GM18526 (cell line): ENCODE measurements around the gene CACNA2D3.

Experiments
- POLR2A ChIP-seq: IDR thresholded peaks from 3 replicates; pipeline ENCODE4 v1.6.1; 2011; ENCODE audit not compliant: insufficient read length; ENCODE audit errors: extremely low read depth

CACNA2D3 gene

DNA sequence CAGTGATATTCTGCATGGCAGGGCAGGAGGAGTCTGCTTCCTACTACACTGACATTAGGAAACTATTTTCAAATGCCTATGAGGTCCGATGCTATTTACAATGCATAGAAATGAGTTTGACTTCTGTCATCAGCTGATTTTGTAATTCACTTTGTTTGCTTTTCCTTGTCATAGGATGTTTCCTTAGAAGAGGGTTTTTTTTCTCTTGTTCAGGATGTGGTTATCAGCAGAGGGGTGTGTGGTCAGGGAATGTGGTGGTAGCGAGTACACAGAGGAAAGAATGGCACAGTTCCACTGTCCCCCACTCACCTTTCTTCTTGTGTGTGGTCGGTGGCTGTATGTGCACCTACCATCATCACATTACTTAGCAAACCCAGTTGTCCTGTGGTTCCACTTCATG lies 574.0 kb downstream of the CACNA2D3 start:
- no peak for TF ChIP-seq POLR2A

DNA sequence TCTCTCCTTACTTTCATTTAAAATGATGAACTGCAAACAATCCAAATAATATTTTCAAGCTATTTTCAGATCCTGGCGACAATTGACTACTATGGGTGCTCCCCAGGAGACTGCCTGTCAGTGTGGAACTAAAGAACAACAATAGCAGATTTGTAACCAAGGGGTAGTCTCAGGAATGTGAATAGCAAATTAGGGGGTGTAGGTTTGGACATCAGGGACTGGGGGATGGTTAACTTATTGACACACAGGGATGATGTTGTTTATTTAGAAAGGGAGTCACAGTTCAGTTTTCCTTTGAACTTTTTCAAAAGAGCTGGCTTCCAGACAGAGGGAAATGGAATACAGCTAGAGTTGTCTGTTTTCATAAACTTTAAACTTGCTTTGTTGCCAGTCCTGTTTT lies 575.7 kb downstream of the CACNA2D3 start:
- no peak for TF ChIP-seq POLR2A

DNA sequence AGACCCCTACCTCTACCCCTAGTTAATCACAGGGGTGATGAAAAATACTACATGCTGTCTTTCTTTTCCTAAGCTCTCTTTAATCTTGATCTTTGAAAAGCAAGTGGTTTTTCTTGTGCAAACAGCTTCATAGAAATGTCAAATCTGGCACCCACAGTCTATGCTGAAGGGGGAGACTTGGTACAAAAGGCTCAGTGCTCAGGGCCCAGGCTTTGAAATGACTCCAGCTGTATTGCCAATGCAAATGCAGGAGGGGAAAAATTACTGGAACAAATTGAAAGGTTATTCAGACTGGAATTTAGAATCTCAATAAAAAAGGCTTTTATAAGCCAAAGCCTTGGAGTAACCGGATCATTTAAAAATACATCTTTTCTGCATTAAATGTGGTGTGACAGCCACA lies 581.6 kb downstream of the CACNA2D3 start:
- no peak for TF ChIP-seq POLR2A

DNA sequence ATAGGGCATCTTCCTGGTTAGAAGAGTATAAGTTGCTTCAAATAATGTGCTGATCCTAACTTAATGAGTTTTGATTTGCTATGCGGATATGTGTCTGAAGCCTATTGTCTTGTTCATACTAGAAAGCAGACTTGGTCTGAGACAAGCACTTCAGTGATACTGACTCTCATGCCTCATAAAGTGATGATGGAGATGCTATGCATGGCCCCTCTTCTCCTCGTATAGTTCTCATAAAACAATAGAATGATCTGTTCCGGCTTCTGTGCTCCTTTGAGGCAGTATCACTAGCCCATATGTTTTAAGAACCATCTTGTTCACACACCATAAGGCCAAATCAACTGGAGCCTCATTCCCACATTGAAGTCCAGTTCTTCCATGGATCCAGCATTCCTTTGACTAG lies 583.4 kb downstream of the CACNA2D3 start:
- TF ChIP-seq POLR2A, result no peak

DNA sequence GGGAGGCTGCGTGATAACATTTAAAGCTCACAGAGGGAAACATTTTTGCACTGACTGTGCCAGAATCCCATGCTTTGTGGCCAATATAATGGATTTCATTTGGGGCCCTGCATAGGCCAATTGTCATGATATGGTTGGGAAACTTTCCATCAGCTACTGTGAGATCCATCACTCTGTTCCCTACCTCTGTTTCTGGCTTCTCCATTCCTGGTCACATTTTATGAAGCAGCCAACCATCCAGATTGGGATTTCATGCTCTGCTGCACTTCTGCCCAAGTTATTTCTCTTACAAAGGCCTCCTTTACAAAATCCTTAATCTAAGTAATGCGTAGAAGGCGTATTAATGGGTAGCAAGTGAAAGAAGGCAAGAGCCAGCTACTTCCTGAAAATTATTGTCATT lies 584.4 kb downstream of the CACNA2D3 start:
- TF ChIP-seq POLR2A, result no peak

DNA sequence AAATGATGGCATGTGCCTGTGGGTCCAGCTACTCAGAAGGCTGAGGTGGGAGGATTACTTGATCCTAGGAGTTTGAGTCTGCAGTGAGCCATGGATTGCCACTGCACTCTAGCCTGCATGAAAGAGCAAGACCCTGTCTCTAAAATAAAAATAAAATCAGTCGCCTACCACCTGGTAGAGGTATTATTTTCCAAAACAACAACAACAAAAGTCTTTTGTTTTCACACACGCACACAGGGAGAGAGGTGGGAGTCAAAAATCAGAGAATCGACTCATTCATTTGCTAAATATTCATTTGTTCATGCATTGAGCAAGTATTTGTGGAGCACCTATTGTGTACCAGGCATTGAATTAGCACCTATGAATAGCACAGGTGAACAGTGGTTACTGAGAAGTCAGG lies 587.4 kb downstream of the CACNA2D3 start:
- TF ChIP-seq POLR2A, result no peak

DNA sequence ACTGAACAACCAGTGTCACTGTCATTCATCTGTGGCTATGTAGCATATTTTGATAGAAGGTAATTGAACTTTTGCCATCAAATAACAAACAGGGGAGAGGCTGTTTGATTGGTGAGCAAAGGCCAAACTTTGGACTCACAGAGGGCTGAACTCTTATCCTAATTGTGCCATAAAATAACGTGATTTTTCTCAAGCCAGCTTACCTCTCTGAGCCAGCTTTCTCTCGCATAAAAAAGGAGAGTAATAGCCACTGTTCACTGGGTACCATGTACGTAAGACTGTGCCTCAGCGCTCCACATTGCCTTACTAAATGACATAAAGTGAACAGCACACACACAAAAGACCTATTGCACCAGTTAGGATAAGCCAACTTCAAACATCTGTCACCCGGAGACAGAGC lies 588.6 kb downstream of the CACNA2D3 start:
- no peak for TF ChIP-seq POLR2A

DNA sequence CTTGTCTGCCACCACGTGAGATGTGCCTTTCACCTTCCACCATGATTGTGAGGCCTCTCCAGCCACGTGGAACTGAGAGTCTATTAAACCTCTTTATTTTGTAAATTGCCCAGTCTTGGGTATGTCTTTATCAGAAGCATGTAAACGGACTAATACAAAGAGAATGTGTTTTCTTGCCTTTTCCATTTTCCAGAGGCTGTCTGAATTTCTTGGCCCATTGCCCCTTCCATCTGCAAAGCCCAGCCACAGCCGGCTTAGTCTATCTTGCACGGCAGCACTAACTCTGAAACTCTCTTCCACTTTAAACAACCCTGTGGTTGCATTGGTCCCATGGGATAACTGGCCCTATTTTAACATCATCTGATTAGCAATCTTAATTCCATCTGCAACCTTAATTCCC lies 590.2 kb downstream of the CACNA2D3 start:
- no peak for TF ChIP-seq POLR2A

DNA sequence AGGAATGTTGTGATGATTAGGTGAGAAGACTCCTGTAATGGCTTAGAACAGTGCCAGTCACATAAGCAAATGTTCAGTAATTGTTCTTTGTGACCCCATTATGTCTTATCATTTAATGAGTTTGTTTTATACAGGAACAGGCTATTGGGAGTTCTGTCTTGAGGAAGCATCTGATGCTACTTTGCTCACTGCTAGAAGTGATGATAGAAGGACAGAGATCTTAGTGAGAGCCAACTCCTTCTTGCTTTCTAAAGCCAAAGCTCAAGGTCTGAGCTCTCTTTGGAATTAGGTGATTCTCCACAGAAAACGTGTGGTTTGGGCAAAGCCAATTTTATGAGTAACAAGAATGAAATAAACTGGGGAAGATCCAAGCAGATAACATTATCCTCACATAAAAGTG lies 590.7 kb downstream of the CACNA2D3 start:
- no peak for TF ChIP-seq POLR2A

DNA sequence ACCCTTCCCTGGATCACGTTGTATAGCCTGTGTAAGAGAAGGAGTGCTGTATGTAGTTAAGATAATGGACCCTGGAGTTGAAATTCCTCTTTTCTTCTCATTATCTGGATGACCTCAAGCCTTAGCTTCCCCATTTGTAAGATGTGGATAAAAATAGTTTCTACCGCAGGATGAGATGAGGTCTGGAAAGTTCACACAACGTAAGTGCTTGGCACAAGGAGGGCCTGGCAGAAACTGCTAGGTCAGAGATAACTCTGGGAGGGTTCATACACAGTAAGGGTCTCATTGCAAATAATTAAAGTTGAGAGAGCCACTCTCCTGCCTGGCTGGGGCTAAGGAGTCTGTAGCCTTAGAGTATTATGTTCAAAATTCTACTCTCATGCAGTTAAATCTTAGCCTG lies 591.1 kb downstream of the CACNA2D3 start:
- TF ChIP-seq POLR2A, result no peak

DNA sequence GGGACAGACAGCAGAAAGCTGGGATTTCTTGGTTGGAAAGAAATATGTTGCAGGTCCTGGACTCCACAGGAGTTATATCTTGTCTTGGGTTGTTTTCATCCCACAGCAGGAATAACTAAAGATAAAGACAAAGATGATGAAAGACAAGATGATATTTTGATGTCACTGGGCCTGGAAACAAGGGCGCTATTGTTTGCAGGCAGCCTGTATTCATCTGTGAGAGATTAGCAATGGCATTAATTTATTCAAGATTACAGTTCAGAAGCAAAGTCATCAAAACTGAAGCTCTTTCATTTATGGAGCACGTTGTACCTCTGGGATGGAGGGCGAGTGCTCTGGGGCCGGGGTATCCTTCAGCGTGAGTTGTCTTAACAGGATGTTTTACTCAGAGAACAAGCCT lies 591.7 kb downstream of the CACNA2D3 start:
- TF ChIP-seq POLR2A, result no peak

DNA sequence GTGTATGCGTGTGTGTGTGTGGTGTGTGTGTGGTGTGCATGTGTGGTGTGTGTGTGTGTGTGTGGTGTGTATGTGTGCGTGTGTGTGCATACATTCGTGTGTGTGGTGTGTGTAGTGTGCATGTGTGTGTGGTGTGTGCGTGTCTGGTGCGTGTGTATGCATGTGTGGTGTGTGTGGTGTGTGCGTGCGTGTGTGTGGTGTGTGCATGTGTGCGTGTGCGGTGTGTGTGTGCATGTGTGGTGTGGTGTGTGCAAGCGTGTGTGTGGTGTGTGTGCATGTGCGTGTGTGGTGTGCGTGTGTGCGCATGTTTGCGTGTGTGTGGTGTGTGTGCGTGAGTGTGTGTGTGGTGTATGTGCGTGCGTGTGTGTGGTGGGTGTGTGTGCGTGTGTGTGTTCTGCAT lies 595.2 kb downstream of the CACNA2D3 start:
- no peak for TF ChIP-seq POLR2A

DNA sequence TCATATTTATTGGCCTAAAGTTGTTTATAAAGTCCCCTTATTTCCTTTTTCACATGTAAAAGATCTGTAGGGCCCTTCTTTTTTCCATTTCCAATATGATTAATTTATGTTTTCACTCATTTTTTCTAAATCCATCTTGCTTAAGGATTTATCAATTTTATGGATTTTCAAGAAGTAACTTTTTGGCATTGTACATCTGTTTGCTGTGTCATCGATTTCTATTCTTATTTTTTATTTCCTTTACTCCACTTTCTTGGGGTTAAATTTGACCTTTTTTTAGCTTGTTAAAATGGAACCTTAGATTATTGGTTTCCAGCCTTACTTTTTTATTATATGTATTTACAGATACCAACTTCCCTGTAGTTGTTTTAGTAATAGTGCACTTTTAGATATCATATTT lies 597.6 kb downstream of the CACNA2D3 start:
- no peak for TF ChIP-seq POLR2A

DNA sequence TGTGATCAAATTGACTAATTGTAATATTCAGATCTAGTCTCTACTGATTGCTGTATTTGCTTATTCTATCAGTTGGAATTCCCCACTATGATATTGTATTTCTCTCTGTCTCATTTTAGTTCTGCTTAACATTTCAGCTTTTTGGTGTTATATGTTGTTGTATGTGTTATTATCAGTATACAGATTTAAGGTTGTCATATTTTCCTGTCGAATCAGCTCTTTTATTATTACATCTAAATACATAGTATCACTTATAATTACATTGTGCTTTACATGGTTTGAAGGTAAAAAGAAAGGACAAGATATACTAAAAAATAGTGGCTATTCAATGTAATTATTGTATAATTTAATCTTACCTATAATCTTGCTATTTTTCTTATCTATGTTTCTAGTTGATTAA lies 598.3 kb downstream of the CACNA2D3 start:
- TF ChIP-seq POLR2A, result no peak

DNA sequence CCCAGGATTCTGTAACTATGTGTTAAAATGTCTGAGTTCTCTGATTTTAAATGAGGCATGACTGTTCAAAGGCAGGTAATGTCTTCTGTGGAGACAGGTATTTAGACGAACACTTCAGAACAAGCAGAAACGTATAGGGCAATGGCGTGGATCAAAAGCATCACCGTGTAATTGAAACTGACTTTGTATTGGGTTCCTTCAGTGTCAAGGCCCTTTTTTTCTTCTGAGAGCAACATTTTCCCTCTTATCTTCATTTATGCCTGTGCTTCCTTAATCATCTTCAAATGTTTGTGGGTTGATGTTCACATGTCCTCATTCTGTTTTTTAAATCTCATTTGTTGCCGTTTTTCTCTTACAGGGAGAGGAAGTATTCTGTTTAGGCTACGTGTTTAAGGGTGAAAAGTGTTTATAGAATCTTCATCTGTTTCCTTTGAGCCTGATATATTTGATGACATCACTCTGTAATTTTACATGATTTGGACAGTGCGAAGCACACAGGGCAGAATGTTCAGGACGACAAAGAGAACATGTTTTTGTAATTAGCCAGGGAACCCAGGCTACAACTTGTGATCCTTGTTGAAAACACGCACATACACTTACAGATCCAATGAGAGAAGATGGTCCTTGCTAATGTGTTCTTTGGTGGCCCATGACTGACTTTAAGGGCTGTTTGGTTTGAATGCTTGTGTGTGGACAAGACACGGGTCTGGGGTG lies 609.5 kb downstream of the CACNA2D3 start:
- no peak for TF ChIP-seq POLR2A

DNA sequence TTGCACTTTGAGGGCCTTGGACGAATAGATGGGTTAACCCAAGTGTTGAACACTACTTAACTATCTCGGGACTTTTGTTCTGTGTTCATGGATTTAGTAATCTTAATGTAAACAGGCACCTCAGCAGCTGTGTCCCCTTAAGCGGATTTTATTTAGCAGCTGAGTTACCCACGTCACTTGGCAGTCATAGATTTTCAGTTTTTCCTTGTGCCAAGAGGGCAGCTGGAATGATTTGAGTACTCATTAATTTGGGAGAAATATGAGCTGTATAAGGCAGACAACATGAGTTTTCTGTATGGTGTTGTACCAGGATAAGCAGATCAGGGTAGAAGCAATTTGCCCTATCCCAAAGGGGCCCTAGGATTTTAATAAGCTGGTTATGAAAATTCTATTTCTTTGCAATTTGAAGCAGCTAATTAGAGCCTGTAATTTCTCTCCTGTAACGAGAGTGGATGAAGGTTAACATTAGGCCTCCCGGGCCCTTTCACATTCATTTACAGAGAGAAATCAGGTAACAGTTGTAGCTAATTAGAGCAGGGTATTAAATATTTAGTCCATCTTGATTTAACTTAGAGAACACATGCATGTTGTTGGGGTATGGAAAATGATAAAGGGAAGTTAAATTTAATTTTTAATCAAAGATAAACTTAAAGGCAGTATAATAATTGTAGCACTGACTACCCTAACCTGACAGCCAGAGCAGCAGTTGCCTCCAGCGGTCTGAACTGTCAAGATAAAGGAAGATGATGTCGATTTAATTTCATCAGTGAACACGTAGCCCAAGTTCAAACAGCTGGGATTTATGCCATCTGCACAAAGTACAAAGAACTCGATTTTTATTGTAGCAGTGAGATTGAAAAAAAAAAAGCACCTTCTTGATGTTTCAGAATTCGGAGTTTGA lies 611.0 kb downstream of the CACNA2D3 start:
- no peak for TF ChIP-seq POLR2A
